Erythroblast (primary cell): Measurements from ENCODE around the gene SPOCD1.

Experiments used
- DNase-seq, 2 experiments: peaks; one replicate each; lab custom pipeline; 2025; lab: John Stamatoyannopoulos, UW
- GATA1 ChIP-seq: IDR thresholded peaks from 2 replicates; pipeline ENCODE4 v1.6.1; 2011; ENCODE audit warnings: low read depth, mild to moderate bottlenecking, control low read depth, low read length, moderate library complexity
- POLR2A ChIP-seq: IDR thresholded peaks from 2 replicates; pipeline ENCODE4 v1.6.1; 2011; ENCODE audit warnings: mild to moderate bottlenecking, low read length

SPOCD1 gene

DNA sequence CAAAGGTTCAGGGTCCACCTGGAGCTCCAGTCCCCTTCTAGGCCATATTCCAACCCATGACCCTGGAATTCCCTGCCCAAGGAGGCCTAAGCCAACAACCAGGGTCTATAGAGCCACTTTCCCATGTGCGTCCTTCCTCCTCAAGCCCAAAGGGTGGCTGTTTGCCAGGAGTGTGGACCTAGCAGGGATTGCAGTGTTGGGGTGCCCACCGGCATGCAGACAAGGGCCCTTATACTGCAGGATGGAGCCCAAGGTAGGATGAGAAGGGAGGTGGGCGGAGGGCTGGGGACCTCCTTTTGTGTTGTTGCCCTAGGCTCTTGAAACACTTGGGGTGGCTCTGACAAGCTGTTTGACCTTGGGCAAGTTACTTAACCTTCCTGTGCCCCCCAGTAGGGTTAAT lies 32.0 kb downstream of the SPOCD1 start:
- no peak for DNase-seq
- TF ChIP-seq POLR2A (no peak), GATA1 (no peak)

DNA sequence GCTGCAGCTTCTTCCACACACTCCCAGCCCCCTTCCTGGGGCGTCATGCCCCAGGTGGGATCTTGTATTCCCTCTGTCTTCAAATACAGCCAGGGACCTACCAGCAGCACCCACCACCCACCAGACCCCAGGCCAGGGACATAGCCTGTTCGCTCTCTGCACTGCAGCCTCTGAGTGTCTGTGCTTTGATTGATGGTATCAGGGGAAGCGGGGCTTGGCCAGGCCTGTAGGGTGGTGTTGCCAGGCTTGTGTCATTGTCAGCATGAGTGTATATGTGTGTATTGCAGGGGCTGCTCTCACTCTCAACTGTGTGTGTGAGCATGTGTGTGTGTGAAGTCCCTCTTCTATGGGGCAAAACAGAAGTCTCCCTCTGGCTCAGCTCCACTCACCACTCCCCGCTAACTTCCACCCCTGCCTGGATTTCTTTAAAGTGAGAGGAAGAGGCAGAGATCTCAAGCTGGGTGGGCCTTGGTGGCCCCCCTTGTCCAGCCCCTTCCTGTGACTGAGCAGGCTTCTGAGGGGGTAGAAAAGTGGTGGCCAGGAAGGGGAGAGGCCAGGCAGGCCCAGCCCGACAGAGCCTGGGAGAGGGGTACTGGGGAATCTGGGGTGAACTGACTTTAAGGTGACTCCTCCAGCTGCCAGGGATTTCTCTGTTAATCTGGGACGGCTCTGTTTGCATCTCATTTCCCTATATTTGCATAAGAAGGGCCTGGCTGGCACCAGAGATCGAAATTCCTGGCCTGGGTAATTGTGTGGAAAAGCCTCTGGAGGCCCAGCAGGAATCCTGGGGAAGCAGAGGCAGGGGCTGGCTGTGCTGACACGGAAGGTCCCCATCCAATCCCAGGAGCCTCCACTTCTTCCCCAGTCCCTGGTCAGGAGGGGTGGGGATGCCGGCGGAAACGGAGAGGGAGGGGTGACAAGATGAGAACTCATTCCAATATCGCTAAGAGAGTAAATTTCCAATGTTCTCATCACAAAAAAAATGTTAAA lies 33.1 kb downstream of the SPOCD1 start:
- TF ChIP-seq POLR2A = no peak
- DNase-seq = no peak

DNA sequence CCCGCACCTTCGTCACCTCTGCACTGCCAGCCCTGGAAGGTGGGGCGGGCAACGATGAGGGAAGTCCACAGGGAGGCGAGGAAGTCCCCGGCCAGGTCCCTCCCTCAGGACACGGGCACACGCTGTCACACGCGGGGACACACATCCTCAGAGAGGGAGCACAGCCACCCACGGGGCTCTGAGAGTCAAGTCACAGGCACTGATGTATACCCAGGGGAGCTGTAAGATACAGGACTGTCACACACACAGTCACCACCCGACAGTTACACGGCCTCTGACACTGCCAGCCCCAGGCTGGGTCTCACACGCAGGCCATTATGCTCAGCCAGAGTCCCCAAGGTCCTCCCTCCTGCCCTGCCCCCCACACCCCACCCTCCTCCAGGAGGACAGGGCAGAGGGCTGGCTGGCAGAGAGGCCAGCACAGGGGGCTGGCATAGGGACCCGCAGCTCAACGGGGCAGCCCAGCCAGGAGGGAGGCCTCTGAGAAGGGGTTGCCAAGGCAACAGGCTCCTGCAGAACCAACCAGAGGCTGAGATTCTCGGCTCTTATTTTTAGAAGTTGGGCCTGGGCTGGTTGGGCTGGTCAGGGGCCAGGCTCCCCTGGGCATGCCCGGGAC lies 34.0 kb downstream of the SPOCD1 start:
- TF ChIP-seq GATA1 (no peak), POLR2A (no peak)
- DNase-seq = no peak

DNA sequence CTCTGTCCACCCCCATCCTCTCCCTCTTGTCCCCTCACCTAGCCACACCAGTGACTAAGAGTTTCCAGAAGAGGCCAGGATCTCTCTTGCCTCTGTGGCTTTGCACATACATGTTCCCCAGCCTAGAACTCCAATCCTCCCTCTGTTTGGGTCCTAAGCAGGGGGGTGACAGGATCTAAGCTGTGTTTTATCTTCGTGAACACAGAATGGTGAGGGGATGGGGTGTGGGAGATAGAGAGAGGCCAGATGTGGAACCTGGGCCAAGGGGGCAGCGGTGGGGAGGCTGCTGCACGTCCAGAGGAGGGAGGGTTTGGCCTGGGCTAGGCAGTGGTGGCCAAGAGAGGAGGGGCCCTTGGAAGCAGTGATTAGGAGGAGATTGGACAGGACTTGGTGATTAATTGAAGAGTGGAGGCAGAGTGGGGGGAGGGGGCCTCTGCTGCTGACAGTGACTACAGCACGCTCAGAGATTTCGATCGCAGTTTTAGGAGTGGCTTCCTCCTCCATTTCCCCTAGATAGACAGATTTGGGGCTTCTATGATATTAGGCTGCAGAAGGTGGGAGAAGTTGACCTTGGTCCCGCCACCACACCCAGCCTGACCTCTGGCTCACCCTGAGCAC lies 34.6 kb downstream of the SPOCD1 start:
- TF ChIP-seq POLR2A = no peak
- no peak for TF ChIP-seq GATA1
- DNase-seq = no peak

DNA sequence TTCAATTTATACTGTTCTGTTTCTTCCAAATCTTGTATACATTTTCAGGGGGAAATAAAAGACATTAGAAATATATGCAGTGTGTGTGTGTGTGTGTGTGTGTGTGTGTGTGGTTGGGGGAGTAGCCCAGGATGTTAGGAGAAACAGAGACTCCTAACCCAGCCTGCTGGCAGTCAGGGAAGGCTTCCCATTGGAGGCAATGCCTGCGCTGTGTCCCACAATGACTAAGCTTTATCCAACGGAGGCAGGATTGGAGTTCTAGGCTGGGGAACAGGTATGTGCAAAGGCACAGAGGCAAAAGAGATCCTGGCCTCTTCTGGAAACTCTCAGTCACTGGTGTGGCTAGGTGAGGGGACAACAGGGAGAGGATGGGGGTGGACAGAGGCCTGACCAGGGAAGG lies 35.2 kb downstream of the SPOCD1 start:
- no peak for TF ChIP-seq GATA1
- TF ChIP-seq POLR2A = no peak
- no peak for DNase-seq

DNA sequence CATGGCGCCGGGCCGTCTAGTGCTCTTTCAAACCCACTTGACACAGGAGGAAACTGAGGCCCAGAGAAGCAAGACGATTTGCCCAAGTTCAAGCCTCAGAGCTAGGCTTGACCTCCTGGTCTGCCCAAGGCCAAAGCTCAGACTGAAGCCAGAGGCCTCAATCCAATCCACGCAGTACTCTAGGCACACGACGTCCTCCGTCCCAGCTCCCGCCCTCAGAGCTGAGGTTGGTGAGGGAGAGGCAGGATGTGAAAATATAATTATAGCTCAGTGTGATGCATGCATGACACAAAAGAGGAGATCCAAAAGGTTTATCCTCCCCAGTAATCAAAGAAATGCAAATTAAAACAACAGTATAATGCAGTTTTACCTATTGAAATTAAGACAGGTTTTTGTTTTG lies 36.1 kb downstream of the SPOCD1 start:
- TF ChIP-seq POLR2A = no peak
- no peak for TF ChIP-seq GATA1
- DNase-seq = no peak

DNA sequence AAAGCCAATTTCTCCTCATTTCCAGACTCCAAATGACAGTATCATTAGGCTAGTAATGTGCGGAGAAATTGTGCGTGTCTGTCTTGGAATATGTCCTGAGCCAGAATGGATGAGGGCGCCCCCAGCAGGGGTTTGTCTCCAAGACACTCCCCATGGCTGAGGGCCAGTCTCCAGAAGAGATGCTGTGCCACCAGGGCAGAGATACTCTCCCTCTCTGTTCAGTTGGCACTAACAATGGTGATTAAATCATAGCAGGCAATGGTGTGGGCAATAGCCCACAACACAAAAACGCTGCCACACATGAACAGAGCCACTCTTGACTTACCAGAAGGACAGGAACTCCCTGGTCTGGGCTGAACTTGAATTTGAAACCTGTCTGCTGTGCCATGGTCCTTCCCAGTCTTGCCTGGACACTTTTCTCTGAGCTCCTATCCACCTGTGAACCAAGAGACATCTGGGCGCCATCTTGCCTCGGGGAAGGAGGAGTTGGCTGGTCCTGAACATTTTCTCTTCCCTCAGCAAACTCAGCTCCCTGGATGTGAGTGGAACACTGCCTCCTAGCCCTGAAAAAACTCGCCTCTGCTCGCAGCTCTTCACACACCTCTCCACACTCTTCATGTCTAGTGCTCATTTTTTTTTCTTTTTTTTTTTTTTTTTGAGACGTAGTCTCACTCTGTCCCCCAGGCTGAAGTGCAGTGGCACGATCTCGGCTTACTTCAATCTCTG lies 36.9 kb downstream of the SPOCD1 start:
- no peak for DNase-seq
- TF ChIP-seq GATA1 = no peak
- no peak for TF ChIP-seq POLR2A

DNA sequence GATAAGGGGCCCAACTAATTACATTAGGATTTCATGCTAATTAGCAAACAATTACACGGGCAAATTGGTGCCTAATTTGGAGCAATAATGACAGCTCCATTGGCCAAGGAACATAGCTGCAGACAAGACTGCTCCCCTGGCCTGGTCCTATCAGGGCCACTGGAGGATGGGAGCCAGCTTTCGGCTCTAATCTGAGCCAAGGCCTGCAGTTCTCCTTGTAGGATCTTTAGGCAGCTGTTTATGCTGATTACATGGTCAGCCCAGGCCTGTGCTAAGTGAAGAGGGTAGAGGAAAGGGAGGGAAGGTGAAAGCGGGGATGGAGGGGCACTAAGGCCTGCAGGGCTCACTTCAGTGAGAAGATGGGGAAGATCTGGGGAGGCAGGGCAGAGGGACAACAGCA lies 39.3 kb downstream of the SPOCD1 start:
- TF ChIP-seq POLR2A = no peak
- no peak for TF ChIP-seq GATA1
- DNase-seq = no peak

DNA sequence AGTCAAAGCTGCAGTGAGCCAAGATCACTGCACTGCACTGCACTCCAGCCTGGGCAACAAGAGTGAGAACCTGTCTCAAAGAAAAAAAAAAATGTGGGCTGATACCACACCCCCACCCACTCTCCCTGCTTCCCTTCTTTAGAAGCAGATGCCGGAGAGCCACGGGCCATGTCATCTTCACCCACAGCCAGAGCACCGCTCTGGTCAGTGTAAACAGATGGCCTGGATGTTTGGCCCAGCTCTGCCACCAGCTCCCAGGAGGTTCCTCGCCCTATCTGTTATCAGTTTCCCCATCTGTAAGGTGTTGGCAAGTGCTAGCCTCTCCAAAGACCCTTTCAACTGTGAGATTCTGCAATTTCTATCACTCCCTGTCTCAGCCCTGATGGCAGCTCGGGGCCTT lies 39.8 kb downstream of the SPOCD1 start:
- no peak for DNase-seq
- TF ChIP-seq GATA1 = no peak
- TF ChIP-seq POLR2A = no peak

DNA sequence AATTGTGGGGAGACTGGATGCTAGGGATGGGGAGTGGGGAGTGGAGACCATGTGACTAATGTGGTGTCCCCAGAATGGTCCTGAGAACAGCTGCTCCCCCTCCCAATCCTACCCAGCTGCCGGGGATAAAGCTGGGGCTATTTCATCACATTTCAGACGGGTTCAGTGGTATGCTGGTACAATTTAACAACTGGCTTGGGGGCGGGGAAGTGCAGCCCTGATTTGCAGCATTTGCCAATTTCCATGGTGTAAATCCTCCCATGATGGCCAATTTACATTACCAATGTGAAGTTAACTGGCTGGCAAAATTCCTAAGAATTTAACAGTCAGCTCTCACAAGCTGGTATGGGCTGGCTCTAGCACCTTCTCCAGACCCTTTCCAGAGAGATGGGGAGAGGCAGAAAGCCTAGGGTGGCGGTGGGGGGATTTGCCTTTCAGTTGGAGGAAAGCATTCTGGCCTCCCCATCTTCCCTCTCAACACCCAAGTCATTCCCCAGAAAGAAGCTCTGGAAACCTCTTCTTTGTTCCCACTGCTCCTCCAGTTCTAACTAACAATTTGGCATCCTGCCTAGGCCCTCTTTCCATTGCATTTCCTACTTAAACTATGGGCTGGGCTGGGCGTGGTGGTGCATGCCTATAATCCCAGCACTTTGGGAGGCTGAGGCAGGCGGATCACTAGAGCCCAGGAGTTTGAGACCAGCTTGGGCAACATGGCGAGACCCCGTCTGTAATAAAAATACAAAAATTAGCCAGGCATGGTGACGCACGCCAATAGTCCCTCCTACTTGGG lies 40.4 kb downstream of the SPOCD1 start:
- DNase-seq = no peak
- TF ChIP-seq GATA1 = no peak
- TF ChIP-seq POLR2A = no peak

DNA sequence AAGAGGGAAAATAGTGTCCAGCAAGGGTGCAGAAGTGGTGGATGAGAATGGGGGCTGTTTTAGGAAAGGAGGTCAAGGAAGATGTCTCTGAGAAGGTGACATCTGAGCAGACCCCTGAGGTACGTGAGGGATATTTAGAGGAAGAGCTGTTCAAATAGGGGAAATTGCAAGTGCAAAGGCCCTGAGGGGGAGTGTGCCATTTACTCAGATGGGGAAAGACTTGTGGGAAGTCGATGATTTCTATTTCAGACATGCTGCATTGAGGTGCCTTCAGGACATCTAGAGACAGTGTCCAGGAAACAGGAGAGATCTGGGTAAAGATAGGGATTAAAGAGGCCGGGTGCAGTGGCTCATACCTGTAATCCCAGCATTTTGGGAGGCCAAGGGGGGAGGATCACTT lies 41.3 kb downstream of the SPOCD1 start:
- no peak for DNase-seq
- TF ChIP-seq GATA1 (no peak), POLR2A (no peak)

DNA sequence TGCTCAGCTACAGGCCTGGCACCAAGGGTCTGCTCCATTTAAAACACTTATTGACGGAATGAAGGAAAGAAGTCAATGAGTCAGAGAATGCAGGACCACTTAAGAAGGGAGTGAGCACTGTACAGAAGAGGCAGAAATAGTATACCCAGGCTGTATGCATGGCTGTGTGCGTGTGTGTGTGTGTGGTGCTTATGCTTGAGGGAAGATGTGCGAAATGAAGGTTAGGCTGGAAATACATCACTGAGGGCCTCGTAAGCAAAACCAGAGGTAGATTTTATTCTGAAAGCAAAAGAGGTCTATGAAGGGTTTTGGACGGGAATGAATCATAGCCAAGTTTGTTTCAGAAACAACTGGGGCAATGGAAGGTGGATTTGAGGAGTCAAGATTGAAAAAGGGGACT lies 42.0 kb downstream of the SPOCD1 start:
- DNase-seq = no peak
- TF ChIP-seq GATA1 (no peak), POLR2A (no peak)
